GM15510 (cell line): Measurements from ENCODE around the gene BOD1L1.

Experiments used
- POLR2A ChIP-seq: IDR thresholded peaks from 3 replicates; pipeline ENCODE4 v1.6.1; 2011; ENCODE audit warnings: borderline replicate concordance; ENCODE audit not compliant: insufficient read length; ENCODE audit errors: extremely low read depth

Gene BOD1L1

DNA sequence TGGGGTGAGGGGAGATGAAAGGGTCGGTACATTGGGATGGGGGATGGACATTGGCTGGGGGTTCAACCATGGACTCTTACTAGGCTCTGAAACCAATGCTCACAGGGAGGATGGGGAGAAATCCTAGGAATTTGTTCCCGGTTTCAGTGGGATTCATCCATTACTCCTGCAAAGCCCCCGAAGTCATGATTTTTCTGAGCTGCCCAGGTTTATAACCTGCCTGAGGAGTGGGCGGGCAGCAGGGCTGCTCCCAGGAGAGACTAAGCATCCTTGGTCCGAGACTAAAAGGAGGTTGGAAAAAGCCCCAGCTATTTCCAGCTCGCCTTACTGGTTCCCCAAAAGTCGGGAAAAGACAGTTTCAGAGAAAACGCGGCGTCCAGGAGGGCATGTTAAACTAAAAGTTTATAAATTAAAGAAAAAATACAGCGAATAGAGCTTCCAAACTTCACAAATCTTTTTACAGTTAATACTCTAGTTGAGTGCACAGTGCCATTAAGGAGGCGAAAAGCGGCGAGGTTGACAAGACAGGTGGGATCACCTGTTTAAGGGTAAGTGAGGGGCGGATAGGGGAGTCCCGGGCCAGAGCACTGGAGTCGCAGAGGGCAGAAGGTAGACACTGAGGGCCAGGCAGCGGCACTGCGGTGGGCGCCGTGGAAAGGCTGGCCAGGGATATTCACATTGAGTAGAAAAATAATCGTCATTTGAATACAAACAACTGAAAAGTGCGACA, 86.9 kb downstream of the BOD1L1 start:
- TF ChIP-seq POLR2A: no peak

DNA sequence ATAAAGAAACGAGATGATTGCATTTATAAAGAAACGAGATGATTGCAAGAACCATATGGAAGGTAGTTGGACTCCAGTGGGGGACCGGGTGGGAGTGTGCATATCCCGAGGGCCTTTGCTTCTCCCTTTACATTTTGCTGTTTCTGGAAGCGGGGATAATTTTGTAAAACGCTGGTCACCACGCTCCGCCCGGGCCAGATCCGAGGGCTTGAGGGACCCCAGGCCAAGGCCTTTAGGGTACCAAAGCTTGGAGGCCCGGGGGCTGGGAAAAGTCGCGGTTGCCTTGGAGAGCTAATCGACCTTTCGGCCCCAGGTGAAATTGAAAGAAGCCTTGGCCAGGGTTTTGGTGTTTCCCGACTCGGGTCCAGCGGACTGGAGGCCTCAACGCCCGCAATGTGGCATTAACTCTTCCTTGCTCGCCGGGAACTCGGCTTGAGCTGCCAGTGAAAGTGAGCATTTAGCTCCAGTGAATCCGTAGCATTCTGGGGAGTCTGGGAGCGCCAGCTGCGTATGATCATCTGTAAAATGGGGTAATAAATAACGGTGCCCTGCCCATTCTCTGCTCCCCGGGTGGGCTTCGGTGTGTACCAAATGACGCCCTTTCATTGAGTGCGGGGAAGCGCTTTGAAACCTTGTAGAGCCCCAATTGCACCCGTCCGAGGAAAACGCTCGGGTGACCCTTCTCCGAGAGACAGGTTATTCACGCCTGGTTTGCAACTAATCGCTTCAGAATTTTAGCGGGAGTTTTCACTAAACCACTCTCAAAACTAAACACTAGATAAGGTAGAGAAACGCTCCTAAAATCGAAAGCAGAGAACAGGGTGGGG, 87.7 kb downstream of the BOD1L1 start:
- TF ChIP-seq POLR2A: no peak

DNA sequence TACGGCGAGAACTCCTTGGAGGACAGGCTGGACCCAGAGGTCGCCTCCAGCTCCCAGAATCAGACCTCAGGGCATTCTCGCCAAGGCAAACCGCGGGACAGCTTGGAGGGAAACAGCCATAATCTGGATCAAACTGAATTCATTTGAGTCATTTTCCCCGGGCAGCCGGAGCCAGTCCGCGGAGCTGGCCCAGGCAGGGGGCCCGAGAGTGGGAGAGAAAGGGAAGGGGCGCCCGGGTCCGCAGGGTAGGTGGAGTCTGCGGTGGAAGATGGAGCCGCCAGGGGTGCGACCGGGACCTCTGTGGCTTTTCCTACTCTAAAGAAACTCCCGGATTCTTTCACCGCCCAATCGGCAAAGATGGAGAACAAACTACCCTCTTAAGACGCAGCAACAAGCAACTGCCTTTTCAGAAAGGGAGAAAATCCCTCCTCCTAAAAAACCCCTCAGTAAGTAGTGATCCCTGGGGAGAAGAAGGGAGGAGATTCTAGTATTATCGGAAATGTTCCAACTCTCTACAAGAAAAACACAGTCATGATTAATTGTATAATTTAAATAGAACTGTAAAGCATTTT, 88.4 kb downstream of the BOD1L1 start:
- no peak for TF ChIP-seq POLR2A

DNA sequence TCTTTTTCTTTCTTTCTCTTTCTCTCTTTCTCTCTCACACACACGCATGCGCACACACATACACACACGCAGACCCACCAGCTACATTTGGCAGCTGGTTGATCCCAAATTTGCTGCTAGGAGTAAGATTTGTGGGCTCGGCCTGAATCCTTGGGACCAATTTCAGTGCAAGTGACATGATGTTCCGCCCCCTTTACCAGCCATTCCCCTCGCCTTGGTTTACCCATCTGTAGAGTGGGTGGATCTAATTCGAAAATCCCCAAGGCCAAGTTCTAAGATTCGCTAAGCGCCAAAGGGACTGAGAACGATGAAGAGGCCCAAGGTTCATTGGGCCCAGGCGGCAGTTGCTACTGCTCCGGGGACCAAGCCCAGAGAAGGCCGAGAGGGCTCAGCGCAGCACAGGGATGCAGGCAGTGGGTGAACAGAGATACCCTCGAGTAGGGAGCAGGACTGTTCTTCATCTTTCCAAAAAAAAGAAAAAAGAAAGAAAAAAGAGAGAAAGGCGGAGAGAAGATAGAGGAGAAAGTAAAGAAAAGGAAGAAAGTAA, 89.0 kb downstream of the BOD1L1 start:
- no peak for TF ChIP-seq POLR2A

DNA sequence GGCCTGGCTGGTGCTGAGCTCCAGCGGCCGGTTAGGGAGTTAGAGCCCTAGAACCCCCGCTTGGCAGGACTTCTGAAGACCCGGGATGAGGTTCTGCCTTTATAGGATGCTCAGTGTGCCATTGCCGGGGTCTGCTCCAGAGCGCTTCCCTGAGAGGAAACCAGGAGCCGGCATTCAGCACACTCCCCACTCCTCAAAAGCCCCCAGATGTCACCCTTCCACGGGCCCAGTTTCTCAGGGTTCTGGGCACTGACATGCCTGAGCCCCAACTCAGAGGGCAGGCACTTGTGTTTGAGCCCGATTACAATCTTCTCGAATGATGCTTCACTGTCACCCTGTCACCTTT, 89.7 kb downstream of the BOD1L1 start:
- TF ChIP-seq POLR2A: no peak

DNA sequence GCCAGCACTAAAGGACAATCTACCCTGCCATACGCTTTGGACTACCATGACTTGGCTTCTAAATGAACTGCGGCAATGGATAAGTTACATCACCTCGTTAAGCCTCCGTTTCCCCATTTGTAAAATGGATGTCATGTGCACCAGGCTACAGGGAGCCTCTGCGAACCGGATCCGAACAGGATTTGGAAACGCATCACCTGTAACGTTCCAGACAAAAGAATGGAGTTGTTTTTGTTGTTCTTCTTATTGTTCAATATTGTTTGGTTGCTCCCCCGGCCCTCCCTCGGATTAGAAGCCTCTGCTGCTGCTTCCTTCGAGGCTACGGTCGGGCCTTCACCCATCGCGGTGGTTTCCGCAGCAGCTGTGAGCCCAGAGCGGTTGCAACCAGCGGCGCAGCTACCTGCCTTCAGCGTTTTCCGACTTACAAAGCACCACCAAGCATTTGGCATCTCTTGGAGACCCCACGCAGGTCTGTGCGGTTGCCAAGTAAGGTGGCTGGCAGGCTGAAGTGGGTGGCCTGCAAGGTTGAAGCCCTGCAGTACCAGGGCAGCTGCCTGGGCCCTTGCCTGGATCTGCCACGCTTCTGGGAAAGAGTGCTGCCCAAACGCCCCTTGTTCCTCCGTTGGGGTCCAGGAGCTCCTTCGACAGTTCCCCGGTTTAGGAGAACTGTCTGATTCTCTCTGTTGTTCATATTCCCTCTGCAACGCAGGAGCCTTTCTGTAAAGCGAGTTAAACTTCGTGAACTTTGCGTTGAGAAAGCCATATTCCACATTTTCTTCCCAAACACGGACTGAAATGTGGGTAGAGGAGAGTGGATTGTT, 90.3 kb downstream of the BOD1L1 start:
- no peak for TF ChIP-seq POLR2A

DNA sequence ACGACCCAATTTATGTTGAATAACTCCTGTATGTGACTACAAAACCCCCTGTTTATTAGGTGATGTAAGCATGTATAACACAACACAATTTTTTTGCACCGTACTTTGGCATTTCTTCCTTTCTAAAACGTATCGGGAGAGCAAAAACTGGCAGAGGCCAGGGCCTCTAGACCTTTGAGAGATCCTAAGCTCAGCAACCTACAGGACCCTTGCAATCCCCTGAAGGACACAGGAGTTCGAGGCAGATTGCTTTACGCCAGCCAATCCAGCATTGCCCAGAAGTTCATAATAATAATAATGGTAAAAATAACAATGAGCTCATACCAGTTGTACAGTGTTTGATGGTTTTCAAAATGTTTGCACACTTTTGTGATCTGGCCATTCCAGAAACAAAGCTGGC, 90.9 kb downstream of the BOD1L1 start:
- no peak for TF ChIP-seq POLR2A

DNA sequence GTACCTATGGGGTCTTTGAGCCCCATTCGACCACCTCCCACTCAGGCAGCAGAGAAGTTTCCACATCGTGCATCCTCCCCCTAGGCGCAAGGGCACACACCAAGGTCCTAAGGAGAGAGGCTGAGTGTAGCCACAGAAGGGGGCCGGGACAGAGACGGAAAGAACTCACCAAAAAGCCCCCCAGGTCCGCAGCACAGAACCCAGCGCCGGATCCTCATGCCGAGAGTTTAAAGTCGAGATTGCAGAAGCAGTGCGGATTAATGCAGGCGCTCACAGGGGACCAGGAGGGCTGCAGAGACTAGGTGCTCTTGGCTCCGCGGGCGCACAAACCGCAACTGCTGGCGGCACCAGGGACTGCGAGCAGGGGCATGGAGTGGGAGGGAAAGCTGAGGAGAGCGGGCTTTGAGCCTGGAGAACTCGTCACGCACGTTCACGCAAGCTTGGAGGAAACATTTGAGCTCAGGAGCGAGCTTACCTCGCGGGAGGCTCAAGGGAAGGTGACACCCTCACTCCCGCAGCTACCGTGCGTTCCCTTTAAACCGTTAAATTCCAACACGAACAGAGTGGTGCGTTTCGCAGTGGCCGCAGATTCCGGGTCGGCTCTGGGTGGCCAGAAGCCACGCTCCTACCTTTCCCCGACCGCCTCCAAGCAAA, 91.7 kb downstream of the BOD1L1 start:
- TF ChIP-seq POLR2A: no peak

DNA sequence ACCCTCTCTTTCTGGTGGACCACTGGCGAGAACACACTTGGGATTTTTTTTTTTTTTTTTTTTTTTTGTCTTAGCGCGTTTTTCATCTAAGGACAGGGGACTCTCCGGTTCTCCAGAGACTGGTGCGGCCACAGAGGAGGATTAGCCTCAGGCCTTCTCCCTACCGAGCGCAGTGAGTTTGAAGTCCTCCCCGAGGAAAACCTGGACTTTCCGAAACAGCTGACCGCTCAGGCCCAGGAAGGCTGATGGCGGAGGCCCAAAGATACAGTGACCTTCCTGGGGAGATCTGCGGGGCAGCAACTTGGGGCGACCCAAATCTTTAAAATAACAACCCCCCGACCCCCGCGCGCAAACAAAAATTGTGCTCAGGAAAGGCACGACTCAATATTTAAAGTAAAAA, 92.4 kb downstream of the BOD1L1 start:
- no peak for TF ChIP-seq POLR2A

DNA sequence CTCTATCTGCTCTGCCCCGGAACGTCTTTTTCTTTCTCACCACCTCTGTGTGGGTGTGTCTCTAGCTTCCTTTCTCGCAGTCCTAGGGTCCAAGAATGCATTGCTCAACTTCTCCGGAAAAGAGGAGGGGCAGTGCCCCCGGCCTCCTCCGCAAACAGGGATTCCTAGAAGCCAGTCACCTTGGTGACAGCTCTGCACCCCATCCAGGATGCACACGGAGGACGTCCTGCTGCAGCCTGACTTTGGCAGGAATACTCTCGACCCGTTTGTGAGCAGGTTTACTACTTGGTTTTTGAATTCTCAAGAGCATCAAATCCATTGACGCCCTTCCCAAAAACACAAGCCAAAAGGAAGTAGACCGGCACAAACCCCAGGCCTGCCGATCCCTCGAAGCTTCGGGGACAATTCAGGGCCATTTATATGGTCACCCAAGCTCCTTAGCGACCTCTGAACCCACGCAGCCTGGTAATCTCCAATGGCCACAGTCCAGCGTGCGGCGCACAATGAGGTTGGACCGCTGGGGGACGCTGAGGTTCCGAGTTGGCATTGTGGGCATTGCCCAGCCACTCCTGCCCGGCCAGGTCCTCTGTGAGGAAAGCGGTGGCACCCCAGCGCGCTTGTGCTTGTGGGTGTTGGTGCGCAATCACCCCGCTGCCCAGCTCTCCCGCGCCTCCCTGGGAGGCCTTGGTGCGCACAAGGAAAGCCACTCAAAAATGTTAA, 93.0 kb downstream of the BOD1L1 start:
- TF ChIP-seq POLR2A: no peak

DNA sequence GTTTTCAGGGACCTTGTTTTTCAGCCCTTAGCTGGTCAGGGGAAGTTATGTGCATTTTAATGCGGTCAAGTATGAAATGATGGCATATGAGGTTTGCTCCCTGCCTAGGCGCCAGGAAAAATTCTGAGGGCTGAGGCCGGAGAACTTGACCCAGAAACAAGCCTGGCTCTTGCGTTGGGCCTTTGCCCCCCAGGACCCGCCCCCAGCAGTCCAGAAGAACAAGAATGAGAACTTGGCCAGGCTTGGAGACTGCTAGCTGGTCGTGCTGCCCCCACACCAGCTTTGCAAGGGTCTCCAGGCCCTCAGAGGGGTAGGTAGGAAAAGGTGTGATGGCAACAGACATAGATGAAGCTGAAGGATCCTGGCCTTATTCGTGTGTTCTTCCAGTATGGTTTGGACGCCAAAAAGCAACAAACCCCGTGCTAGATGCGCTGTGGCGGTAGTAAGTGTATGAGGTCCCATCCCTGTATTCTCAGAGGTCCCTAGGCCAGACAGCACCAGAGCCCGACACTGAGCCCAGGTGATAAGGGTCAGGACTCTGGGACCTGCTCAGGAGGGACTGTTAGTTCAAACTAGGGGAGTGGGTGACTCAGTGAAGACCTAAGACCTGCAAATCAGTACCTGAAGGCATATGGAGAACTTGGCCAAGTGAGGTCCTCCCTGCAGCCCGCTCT, 93.7 kb downstream of the BOD1L1 start:
- TF ChIP-seq POLR2A: no peak

DNA sequence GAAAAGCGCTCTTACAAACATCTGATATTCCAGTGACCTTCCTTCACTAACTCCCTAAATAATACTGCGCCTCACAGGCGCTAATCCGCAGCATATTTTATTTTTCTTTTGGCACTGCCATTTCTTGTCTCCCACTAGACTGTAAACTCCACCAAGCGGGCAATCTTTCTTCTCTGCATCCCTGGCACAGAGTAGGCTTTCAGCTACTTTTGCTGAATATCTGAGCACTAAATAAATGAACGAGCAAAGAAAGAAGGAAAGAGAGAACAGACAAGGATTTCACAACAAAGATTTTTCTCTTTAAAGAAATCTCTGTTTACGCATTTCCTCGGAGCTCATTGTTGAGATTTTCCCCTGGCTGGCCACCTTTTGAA, 95.9 kb downstream of the BOD1L1 start:
- TF ChIP-seq POLR2A: no peak
